MM.1S (cell line): ENCODE measurements around the gene CASP9.
"Not testable (repeated sequence)": the region's sequence is repeated elsewhere in the genome, so short reads cannot be mapped to it uniquely, and the experiment has no call there.

Source experiments
- EZH2 ChIP-seq: fragments of 300-600 bp; sonication (generic); optimal IDR thresholded peaks from 2 replicates; pipeline ENCODE3; 2017; ENCODE audit warnings: low read depth, mild to moderate bottlenecking, antibody characterized with exemption, low read length, mixed read lengths
- EZH2phosphoT487 ChIP-seq: fragments of 300-600 bp; sonication (generic); IDR thresholded peaks from 2 replicates; pipeline ENCODE4 v1.6.1; 2018; ENCODE audit warnings: antibody characterized with exemption, low read length
- TF ChIP-seq, protein P1 (sequence below): fragments of 300-600 bp; sonication (generic); IDR thresholded peaks from 2 replicates; pipeline ENCODE4 v1.5.1; 2016; ENCODE audit warnings: antibody characterized with exemption, low read length, mixed read lengths

DNA sequence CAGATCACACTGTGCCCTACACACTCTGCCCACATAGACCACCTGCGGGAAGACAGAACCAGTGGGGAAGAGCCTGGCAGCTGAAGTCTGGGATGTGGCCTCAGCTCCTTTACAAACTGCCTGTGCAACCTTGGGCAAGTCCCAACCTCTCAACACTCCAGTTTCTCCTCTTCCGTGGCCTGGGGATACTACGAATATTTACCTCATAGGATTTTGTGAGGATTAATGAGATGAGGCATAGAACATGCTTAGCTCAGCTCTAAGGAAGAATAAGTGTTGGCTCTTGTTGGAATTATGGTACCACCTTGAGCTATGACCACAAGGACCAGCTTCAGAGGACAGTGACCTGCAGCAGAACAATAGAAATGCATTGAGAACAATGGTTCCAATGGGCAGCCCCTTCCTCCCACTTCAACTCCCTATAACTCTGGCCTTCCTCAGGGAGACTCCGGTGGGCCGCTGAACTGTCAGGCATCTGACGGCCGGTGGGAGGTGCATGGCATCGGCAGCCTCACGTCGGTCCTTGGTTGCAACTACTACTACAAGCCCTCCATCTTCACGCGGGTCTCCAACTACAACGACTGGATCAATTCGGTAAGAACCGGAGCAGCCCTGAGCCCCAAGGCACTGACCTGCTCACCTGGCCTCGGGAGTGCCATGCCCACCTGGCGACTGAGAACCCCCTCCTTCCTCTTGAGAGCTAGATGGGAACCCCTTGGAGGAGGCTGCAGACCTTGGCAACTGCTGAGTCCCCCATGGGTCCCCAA, 37.0 kb downstream of the CASP9 start:
- TF ChIP-seq, protein P1, sequence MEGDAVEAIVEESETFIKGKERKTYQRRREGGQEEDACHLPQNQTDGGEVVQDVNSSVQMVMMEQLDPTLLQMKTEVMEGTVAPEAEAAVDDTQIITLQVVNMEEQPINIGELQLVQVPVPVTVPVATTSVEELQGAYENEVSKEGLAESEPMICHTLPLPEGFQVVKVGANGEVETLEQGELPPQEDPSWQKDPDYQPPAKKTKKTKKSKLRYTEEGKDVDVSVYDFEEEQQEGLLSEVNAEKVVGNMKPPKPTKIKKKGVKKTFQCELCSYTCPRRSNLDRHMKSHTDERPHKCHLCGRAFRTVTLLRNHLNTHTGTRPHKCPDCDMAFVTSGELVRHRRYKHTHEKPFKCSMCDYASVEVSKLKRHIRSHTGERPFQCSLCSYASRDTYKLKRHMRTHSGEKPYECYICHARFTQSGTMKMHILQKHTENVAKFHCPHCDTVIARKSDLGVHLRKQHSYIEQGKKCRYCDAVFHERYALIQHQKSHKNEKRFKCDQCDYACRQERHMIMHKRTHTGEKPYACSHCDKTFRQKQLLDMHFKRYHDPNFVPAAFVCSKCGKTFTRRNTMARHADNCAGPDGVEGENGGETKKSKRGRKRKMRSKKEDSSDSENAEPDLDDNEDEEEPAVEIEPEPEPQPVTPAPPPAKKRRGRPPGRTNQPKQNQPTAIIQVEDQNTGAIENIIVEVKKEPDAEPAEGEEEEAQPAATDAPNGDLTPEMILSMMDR = not testable (repeated sequence)
- TF ChIP-seq EZH2, EZH2phosphoT487: not testable (repeated sequence)
